OCI-LY3 (cell line): ENCODE results near the gene RANBP3L.

Source experiments
- H2AFZ ChIP-seq: fragments of 200-600, 300-600 bp; shearing (Covaris generic); 2 replicates; pipeline ENCODE4 v1.6.0; 2014; ENCODE audit warnings: antibody characterized with exemption, low read depth, low read length
- H3K27ac ChIP-seq: fragments of 200-600, 300-600 bp; sonication (generic); 2 replicates; pipeline ENCODE4 v1.5.1; 2014; ENCODE audit warnings: mild to moderate bottlenecking, low read length, moderate library complexity, mixed read lengths
- H3K27me3 ChIP-seq: fragments of 200-600, 300-600 bp; sonication (generic); 2 replicates; pipeline ENCODE4 v1.6.1; 2014; ENCODE audit warnings: low read depth, low read length, mixed read lengths
- H3K36me3 ChIP-seq: fragments of 200-600, 300-600 bp; sonication (generic); replicated peaks from 2 replicates; pipeline ENCODE3; 2014; ENCODE audit warnings: low read depth, low read length, mixed read lengths
- H3K4me1 ChIP-seq: fragments of 300-600, 200-600 bp; sonication (generic); 2 replicates; pipeline ENCODE4 v1.6.1; 2014; ENCODE audit warnings: low read length, mixed read lengths
- H3K4me2 ChIP-seq: fragments of 200-600, 300-600 bp; sonication (generic); 2 replicates; pipeline ENCODE4 v1.6.1; 2014; ENCODE audit warnings: low read length, mixed read lengths
- H3K4me3 ChIP-seq: fragments of 300-600, 200-600 bp; sonication (generic); 2 replicates; pipeline ENCODE4 v1.5.1; 2014; ENCODE audit warnings: antibody characterized with exemption, mild to moderate bottlenecking, low read length, moderate library complexity
- H3K79me2 ChIP-seq: fragments of 300-600, 200-600 bp; shearing (Covaris generic); 2 replicates; pipeline ENCODE4 v1.6.1; 2014; ENCODE audit warnings: mild to moderate bottlenecking, low read length, mixed read lengths
- H3K9ac ChIP-seq: fragments of 300-600, 200-600 bp; shearing (Covaris generic); 2 replicates; pipeline ENCODE4 v1.6.0; 2014; ENCODE audit warnings: mild to moderate bottlenecking, low read length, moderate library complexity
- H3K9me3 ChIP-seq: fragments of 200-600, 300-600 bp; shearing (Covaris generic); 2 replicates; pipeline ENCODE4 v1.6.1; 2014; ENCODE audit warnings: low read length, mixed read lengths; ENCODE audit not compliant: insufficient read depth
- H4K20me1 ChIP-seq: fragments of 200-600, 300-600 bp; sonication (generic); 2 replicates; pipeline ENCODE4 v1.6.1; 2016; ENCODE audit warnings: low read length, mixed read lengths; ENCODE audit not compliant: insufficient read depth
- CTCF ChIP-seq: fragments of 200-600, 300-600 bp; sonication (generic); IDR thresholded peaks from 2 replicates; pipeline ENCODE4 v1.5.1; 2014; ENCODE audit warnings: antibody characterized with exemption, low read length, low read depth
- EZH2phosphoT487 ChIP-seq: fragments of 200-600 bp; shearing (Covaris generic); IDR thresholded peaks from 2 replicates; pipeline ENCODE4 v1.6.1; 2018; ENCODE audit warnings: antibody characterized with exemption, mixed run types, low read depth

RANBP3L gene

GRCh38 chr5:36270175-36270574, 31.5 kb downstream of the RANBP3L start:
- no peak overlapping the region for H3K4me2 ChIP-seq
- H3K79me2 ChIP-seq: no peaks in the 10 kb centered on the region
- H3K4me1 ChIP-seq: no peaks in the 10 kb centered on the region
- no peaks in the 10 kb centered on the region for H3K27me3 ChIP-seq
- TF ChIP-seq EZH2phosphoT487: no peak
- TF ChIP-seq CTCF: no peak
- H3K36me3 ChIP-seq: no peaks in the 10 kb centered on the region
- no peaks in the 10 kb centered on the region for H3K9me3 ChIP-seq
- no peak overlapping the region for H3K4me3 ChIP-seq
- no peak overlapping the region for H3K27ac ChIP-seq
- H4K20me1 ChIP-seq: no peaks in the 10 kb centered on the region
- no peak overlapping the region for H2AFZ ChIP-seq
- H3K9ac ChIP-seq: no peak overlapping the region

- H3K4me2 ChIP-seq: no peak overlapping the region
- no peak for TF ChIP-seq EZH2phosphoT487
- TF ChIP-seq CTCF: no peak
Measured at GRCh38 chr5:36269478-36269877, 32.2 kb downstream of the RANBP3L start.

GRCh38 chr5:36267905-36268304, 33.8 kb downstream of the RANBP3L start:
- H3K27me3 ChIP-seq: no peaks in the 10 kb centered on the region
- no peaks in the 10 kb centered on the region for H3K9me3 ChIP-seq
- no peaks in the 10 kb centered on the region for H3K4me1 ChIP-seq
- H4K20me1 ChIP-seq: no peaks in the 10 kb centered on the region
- H3K4me3 ChIP-seq: no peak overlapping the region
- H3K79me2 ChIP-seq: no peaks in the 10 kb centered on the region
- H3K9ac ChIP-seq: no peak overlapping the region
- H3K36me3 ChIP-seq: no peaks in the 10 kb centered on the region
- H3K27ac ChIP-seq: no peak overlapping the region
- no peak for TF ChIP-seq CTCF
- TF ChIP-seq EZH2phosphoT487: no peak
- H2AFZ ChIP-seq: no peak overlapping the region
- H3K4me2 ChIP-seq: no peak overlapping the region

More at GRCh38 chr5:36269478-36269877, 32.2 kb downstream of the RANBP3L start:
- no peaks in the 10 kb centered on the region for H3K36me3 ChIP-seq
- no peak overlapping the region for H2AFZ ChIP-seq
- H3K4me1 ChIP-seq: no peaks in the 10 kb centered on the region
- H3K9me3 ChIP-seq: no peaks in the 10 kb centered on the region
- H4K20me1 ChIP-seq: no peaks in the 10 kb centered on the region
- no peak overlapping the region for H3K27ac ChIP-seq
- H3K9ac ChIP-seq: no peak overlapping the region
- no peaks in the 10 kb centered on the region for H3K27me3 ChIP-seq
- no peaks in the 10 kb centered on the region for H3K79me2 ChIP-seq
- no peak overlapping the region for H3K4me3 ChIP-seq

GRCh38 chr5:36264202-36264760, 37.4 kb downstream of the RANBP3L start:
- Histone ChIP-seq H2AFZ (0 out of 2 replicates have a peak overlapping the region, but pooled peaks have one; percentile 46), H3K27ac (no peak overlapping the region), H3K36me3 (no peaks in the 10 kb centered on the region)

More at GRCh38 chr5:36264202-36264760, 37.4 kb downstream of the RANBP3L start:
- TF ChIP-seq EZH2phosphoT487: no peak
- no peak for TF ChIP-seq CTCF
- no peak overlapping the region for H3K9ac ChIP-seq
- H3K4me2 ChIP-seq: no peak overlapping the region
- H3K4me3 ChIP-seq: no peak overlapping the region
- no peaks in the 10 kb centered on the region for H3K27me3 ChIP-seq
- no peaks in the 10 kb centered on the region for H3K9me3 ChIP-seq
- peaks cover 8% of the 10 kb centered on the region for H3K4me1 ChIP-seq
- H4K20me1 ChIP-seq: no peaks in the 10 kb centered on the region
- no peaks in the 10 kb centered on the region for H3K79me2 ChIP-seq
